Measurements from ENCODE around the gene TRIO.
A peak's percentile ranks its signal among the peaks of the same experiment; 100 is the strongest.

TRIO gene

GRCh38 chr5:14503017-14503680 is 360.0 kb downstream of the TRIO start:
- no peak for DNase-seq (ENCODE audit: low spot score)
- peaks cover 45 to 97% of the 10 kb centered on the region in 2 donors for H3K36me3 ChIP-seq (replicated peaks in 1 of 2; ENCODE audit: control insufficient read depth in 2 of 2, insufficient read depth in 2 of 2, low read length in 2 of 2)

GRCh38 chr5:14503681-14504331 is 360.7 kb downstream of the TRIO start:
- H4K91ac ChIP-seq (ENCODE audit: low read depth, low read length, poor library complexity) = no peak overlapping the region
- no peaks in the 10 kb centered on the region for H3K9me3 ChIP-seq (replicated peaks in 1 of 2; ENCODE audit: control insufficient read depth in 2 of 2, insufficient read depth in 1 of 2, low read depth in 1 of 2, low read length in 2 of 2)
- no peak overlapping the region for H3K9ac ChIP-seq (ENCODE audit: low read depth, low read length, poor library complexity)
- H2BK15ac ChIP-seq (ENCODE audit: low read length) = no peak overlapping the region
- H2BK5ac ChIP-seq (ENCODE audit: low read length) = no peak overlapping the region
- no peak overlapping the region for H2AK5ac ChIP-seq (ENCODE audit: low read depth, low read length)
- no peaks in the 10 kb centered on the region for H3K79me1 ChIP-seq (ENCODE audit: low read depth, low read length)
- WGBS, 2 donors (ENCODE audit: extremely low coverage in 2 of 2, insufficient read length in 2 of 2, insufficient replicate concordance in 1 of 2) = no CpG with 5 or more reads among the region's 27 CpGs
- H3K4ac ChIP-seq (ENCODE audit: low read length) = no peak overlapping the region
- no peak overlapping the region for H3K4me3 ChIP-seq (ENCODE audit: low read length in 2 of 2)
- H3K4me2 ChIP-seq (ENCODE audit: insufficient read depth, low read length, poor library complexity, severe bottlenecking) = no peak overlapping the region
- H3K14ac ChIP-seq (ENCODE audit: low read length) = no peak overlapping the region
- no peaks in the 10 kb centered on the region for H3K27me3 ChIP-seq (ENCODE audit: control insufficient read depth in 3 of 3, insufficient read depth in 3 of 3, low read depth in 1 of 3, low read length in 3 of 3)
- H2BK12ac ChIP-seq (ENCODE audit: low read length) = no peak overlapping the region
- H4K8ac ChIP-seq (ENCODE audit: low read depth, low read length) = no peak overlapping the region
- no peak overlapping the region for H2BK120ac ChIP-seq (ENCODE audit: low read depth, low read length)
- no peak overlapping the region for H2AFZ ChIP-seq (ENCODE audit: low read length)
- H3K23ac ChIP-seq (ENCODE audit: low read depth, low read length, poor library complexity) = peak overlapping the region; percentile 1
- H3K4me1 ChIP-seq (ENCODE audit: control insufficient read depth in 2 of 2, insufficient read depth in 1 of 2, low read depth in 1 of 2, low read length in 2 of 2) = no peaks in the 10 kb centered on the region
- no peak for DNase-seq (ENCODE audit: low spot score)
- peaks cover 41 to 97% of the 10 kb centered on the region in 2 donors for H3K36me3 ChIP-seq (replicated peaks in 1 of 2; ENCODE audit: control insufficient read depth in 2 of 2, insufficient read depth in 2 of 2, low read length in 2 of 2)
- no peak overlapping the region for H3K27ac ChIP-seq (replicated peaks; ENCODE audit: low read length)
- H3K18ac ChIP-seq (ENCODE audit: low read length) = peak overlapping the region; percentile 71

More at GRCh38 chr5:14503017-14503680, 360.0 kb downstream of the TRIO start:
- H2BK12ac ChIP-seq (ENCODE audit: low read length) = no peak overlapping the region
- H4K91ac ChIP-seq (ENCODE audit: low read depth, low read length, poor library complexity) = no peak overlapping the region
- no peaks in the 10 kb centered on the region for H3K4me1 ChIP-seq (ENCODE audit: control insufficient read depth in 2 of 2, insufficient read depth in 1 of 2, low read depth in 1 of 2, low read length in 2 of 2)
- no peaks in the 10 kb centered on the region for H3K79me1 ChIP-seq (ENCODE audit: low read depth, low read length)
- no peak overlapping the region for H2AFZ ChIP-seq (ENCODE audit: low read length)
- H3K9me3 ChIP-seq (replicated peaks in 1 of 2; ENCODE audit: control insufficient read depth in 2 of 2, insufficient read depth in 1 of 2, low read depth in 1 of 2, low read length in 2 of 2) = no peaks in the 10 kb centered on the region
- H3K23ac ChIP-seq (ENCODE audit: low read depth, low read length, poor library complexity) = peak overlapping the region; percentile 1
- no peak overlapping the region for H2BK15ac ChIP-seq (ENCODE audit: low read length)
- no peak overlapping the region for H3K9ac ChIP-seq (ENCODE audit: low read depth, low read length, poor library complexity)
- no peak overlapping the region for H3K27ac ChIP-seq (replicated peaks; ENCODE audit: low read length)
- no peak overlapping the region for H3K4me2 ChIP-seq (ENCODE audit: insufficient read depth, low read length, poor library complexity, severe bottlenecking)
- H4K8ac ChIP-seq (ENCODE audit: low read depth, low read length) = no peak overlapping the region
- no peak overlapping the region for H3K4ac ChIP-seq (ENCODE audit: low read length)
- no peaks in the 10 kb centered on the region for H3K27me3 ChIP-seq (ENCODE audit: control insufficient read depth in 3 of 3, insufficient read depth in 3 of 3, low read depth in 1 of 3, low read length in 3 of 3)
- H2BK120ac ChIP-seq (ENCODE audit: low read depth, low read length) = no peak overlapping the region
- H2BK5ac ChIP-seq (ENCODE audit: low read length) = no peak overlapping the region
- H3K18ac ChIP-seq (ENCODE audit: low read length) = no peak overlapping the region
- no CpG with 5 or more reads among the region's 9 CpGs for WGBS, 2 donors (ENCODE audit: extremely low coverage in 2 of 2, insufficient read length in 2 of 2, insufficient replicate concordance in 1 of 2)
- no peak overlapping the region for H3K14ac ChIP-seq (ENCODE audit: low read length)
- no peak overlapping the region for H2AK5ac ChIP-seq (ENCODE audit: low read depth, low read length)
- H3K4me3 ChIP-seq (ENCODE audit: low read length in 2 of 2) = no peak overlapping the region

GRCh38 chr5:14504332-14504727 is 361.2 kb downstream of the TRIO start:
- Histone ChIP-seq H3K27ac (replicated peaks; ENCODE audit: low read length) (no peak overlapping the region), H3K79me1 (ENCODE audit: low read depth, low read length) (no peaks in the 10 kb centered on the region), H3K4me1 (ENCODE audit: control insufficient read depth in 2 of 2, insufficient read depth in 1 of 2, low read depth in 1 of 2, low read length in 2 of 2) (no peaks in the 10 kb centered on the region), H2BK120ac (ENCODE audit: low read depth, low read length) (no peak overlapping the region), H3K4ac (ENCODE audit: low read length) (no peak overlapping the region), H2AK5ac (ENCODE audit: low read depth, low read length) (no peak overlapping the region), H3K9ac (ENCODE audit: low read depth, low read length, poor library complexity) (no peak overlapping the region), H3K4me2 (ENCODE audit: insufficient read depth, low read length, poor library complexity, severe bottlenecking) (no peak overlapping the region), H3K9me3 (replicated peaks in 1 of 2; ENCODE audit: control insufficient read depth in 2 of 2, insufficient read depth in 1 of 2, low read depth in 1 of 2, low read length in 2 of 2) (no peaks in the 10 kb centered on the region), H2BK5ac (ENCODE audit: low read length) (no peak overlapping the region), H3K23ac (ENCODE audit: low read depth, low read length, poor library complexity) (no peak overlapping the region), H3K27me3 (ENCODE audit: control insufficient read depth in 3 of 3, insufficient read depth in 3 of 3, low read depth in 1 of 3, low read length in 3 of 3) (no peaks in the 10 kb centered on the region), H3K18ac (ENCODE audit: low read length) (no peak overlapping the region), H2BK15ac (ENCODE audit: low read length) (no peak overlapping the region), H3K14ac (ENCODE audit: low read length) (no peak overlapping the region), H2AFZ (ENCODE audit: low read length) (no peak overlapping the region), H4K8ac (ENCODE audit: low read depth, low read length) (no peak overlapping the region), H2BK12ac (ENCODE audit: low read length) (no peak overlapping the region), H3K4me3 (ENCODE audit: low read length in 2 of 2) (no peak overlapping the region), H4K91ac (ENCODE audit: low read depth, low read length, poor library complexity) (no peak overlapping the region), H3K36me3 (replicated peaks in 1 of 2; ENCODE audit: control insufficient read depth in 2 of 2, insufficient read depth in 2 of 2, low read length in 2 of 2) (peaks cover 36 to 91% of the 10 kb centered on the region in 2 donors)
- WGBS, 2 donors (ENCODE audit: extremely low coverage in 2 of 2, insufficient read length in 2 of 2, insufficient replicate concordance in 1 of 2) = no CpG with 5 or more reads among the region's 8 CpGs
- no peak for DNase-seq (ENCODE audit: low spot score)

- no peak overlapping the region for H3K27ac ChIP-seq (replicated peaks; ENCODE audit: low read length)
- no peak overlapping the region for H3K14ac ChIP-seq (ENCODE audit: low read length)
- no peak overlapping the region for H3K18ac ChIP-seq (ENCODE audit: low read length)
- no peak overlapping the region for H4K91ac ChIP-seq (ENCODE audit: low read depth, low read length, poor library complexity)
- H3K4me2 ChIP-seq (ENCODE audit: insufficient read depth, low read length, poor library complexity, severe bottlenecking) = no peak overlapping the region
- H3K4me1 ChIP-seq (ENCODE audit: control insufficient read depth in 2 of 2, insufficient read depth in 1 of 2, low read depth in 1 of 2, low read length in 2 of 2) = no peaks in the 10 kb centered on the region
- peak overlapping the region; percentile 6 for H4K8ac ChIP-seq (ENCODE audit: low read depth, low read length)
- no peaks in the 10 kb centered on the region for H3K27me3 ChIP-seq (ENCODE audit: control insufficient read depth in 3 of 3, insufficient read depth in 3 of 3, low read depth in 1 of 3, low read length in 3 of 3)
- no peaks in the 10 kb centered on the region for H3K9me3 ChIP-seq (replicated peaks in 1 of 2; ENCODE audit: control insufficient read depth in 2 of 2, insufficient read depth in 1 of 2, low read depth in 1 of 2, low read length in 2 of 2)
- no peak overlapping the region for H3K23ac ChIP-seq (ENCODE audit: low read depth, low read length, poor library complexity)
- H3K79me1 ChIP-seq (ENCODE audit: low read depth, low read length) = no peaks in the 10 kb centered on the region
- no peak overlapping the region for H3K4me3 ChIP-seq (ENCODE audit: low read length in 2 of 2)
- no peak overlapping the region for H2BK12ac ChIP-seq (ENCODE audit: low read length)
- peaks cover 36 to 87% of the 10 kb centered on the region in 2 donors for H3K36me3 ChIP-seq (replicated peaks in 1 of 2; ENCODE audit: control insufficient read depth in 2 of 2, insufficient read depth in 2 of 2, low read length in 2 of 2)
- no peak for DNase-seq (ENCODE audit: low spot score)
- H3K9ac ChIP-seq (ENCODE audit: low read depth, low read length, poor library complexity) = no peak overlapping the region
- no peak overlapping the region for H2AFZ ChIP-seq (ENCODE audit: low read length)
- no peak overlapping the region for H2AK5ac ChIP-seq (ENCODE audit: low read depth, low read length)
- H3K4ac ChIP-seq (ENCODE audit: low read length) = no peak overlapping the region
- no CpG with 5 or more reads among the region's 11 CpGs for WGBS, 2 donors (ENCODE audit: extremely low coverage in 2 of 2, insufficient read length in 2 of 2, insufficient replicate concordance in 1 of 2)
- no peak overlapping the region for H2BK120ac ChIP-seq (ENCODE audit: low read depth, low read length)
- no peak overlapping the region for H2BK15ac ChIP-seq (ENCODE audit: low read length)
- H2BK5ac ChIP-seq (ENCODE audit: low read length) = no peak overlapping the region
These were observed 361.7 kb downstream of the TRIO start for GRCh38 chr5:14504816-14505215.

Data from neuronal stem cell (in vitro differentiated cells).